ENCODE results near the gene KRR1.

Gene KRR1

DNA sequence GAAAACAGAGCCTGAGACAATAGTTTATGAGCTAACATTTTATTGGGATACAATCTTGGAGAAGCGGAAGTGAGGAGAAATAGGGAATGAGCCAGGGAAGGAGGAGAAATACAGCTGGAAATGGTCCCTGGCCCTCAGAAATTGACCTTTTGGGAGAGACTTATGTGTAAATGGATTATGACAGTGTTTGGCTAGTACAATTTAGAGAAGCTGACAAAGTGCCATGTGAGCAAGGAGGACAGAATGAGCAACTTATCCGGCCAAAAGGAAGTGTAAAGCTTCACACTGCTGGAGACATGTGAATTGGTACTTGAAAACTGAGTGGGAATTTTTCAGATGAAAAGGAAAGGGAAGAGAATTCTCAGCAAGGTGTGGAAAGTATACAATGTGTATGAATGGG is 28.0 kb downstream of the KRR1 start:
- no peak for DNase-seq (ENCODE audit: extremely low read depth, low read depth)
- H3K4me3 ChIP-seq (replicated peaks; ENCODE audit: low read depth, low read length) = peak overlapping the region; percentile 20; the same call in 1 of the 2 replicates
- TF ChIP-seq, protein P1, sequence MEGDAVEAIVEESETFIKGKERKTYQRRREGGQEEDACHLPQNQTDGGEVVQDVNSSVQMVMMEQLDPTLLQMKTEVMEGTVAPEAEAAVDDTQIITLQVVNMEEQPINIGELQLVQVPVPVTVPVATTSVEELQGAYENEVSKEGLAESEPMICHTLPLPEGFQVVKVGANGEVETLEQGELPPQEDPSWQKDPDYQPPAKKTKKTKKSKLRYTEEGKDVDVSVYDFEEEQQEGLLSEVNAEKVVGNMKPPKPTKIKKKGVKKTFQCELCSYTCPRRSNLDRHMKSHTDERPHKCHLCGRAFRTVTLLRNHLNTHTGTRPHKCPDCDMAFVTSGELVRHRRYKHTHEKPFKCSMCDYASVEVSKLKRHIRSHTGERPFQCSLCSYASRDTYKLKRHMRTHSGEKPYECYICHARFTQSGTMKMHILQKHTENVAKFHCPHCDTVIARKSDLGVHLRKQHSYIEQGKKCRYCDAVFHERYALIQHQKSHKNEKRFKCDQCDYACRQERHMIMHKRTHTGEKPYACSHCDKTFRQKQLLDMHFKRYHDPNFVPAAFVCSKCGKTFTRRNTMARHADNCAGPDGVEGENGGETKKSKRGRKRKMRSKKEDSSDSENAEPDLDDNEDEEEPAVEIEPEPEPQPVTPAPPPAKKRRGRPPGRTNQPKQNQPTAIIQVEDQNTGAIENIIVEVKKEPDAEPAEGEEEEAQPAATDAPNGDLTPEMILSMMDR (IDR thresholded peaks at IDR 0.05; ENCODE audit: low read depth, low read length, missing control alignments) = no peak

DNA sequence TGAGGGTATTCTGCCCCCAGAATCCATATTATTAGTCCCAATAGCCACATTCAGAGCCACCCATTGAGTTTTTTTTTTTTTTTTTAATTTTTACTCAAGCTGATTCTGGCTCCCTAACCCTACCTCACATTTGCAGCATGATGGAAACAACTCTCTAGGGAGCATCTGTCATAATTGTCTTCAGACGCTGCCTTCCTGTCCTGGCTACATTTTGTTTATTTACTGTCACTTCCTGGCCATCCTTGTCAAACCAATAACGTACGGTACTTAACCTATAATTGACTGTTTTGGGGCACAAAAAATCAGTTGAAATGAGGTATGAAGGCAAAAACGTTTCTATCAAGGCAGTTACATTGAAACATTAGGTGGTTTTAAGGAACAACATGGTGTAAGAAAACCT is 28.8 kb downstream of the KRR1 start:
- TF ChIP-seq, protein P1 (IDR thresholded peaks at IDR 0.05; ENCODE audit: low read depth, low read length, missing control alignments) = no peak
- DNase-seq (ENCODE audit: extremely low read depth, low read depth) = no peak
- H3K4me3 ChIP-seq (replicated peaks; ENCODE audit: low read depth, low read length) = peak overlapping the region; percentile 48

DNA sequence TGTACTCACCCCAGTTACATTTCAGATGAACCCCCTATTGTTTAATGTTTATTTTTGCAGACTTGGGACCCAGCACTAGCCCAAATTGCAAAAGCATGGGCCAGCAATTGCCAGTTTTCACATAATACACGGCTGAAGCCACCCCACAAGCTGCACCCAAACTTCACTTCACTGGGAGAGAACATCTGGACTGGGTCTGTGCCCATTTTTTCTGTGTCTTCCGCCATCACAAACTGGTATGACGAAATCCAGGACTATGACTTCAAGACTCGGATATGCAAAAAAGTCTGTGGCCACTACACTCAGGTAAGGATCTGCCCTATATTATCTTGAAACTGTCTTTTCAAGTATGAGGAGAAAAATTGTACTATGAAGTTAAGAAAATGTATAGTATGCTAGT is 29.6 kb downstream of the KRR1 start:
- peak overlapping the region; percentile 48 for H3K4me3 ChIP-seq (replicated peaks; ENCODE audit: low read depth, low read length)
- DNase-seq (ENCODE audit: extremely low read depth, low read depth) = peak; percentile 36

DNA sequence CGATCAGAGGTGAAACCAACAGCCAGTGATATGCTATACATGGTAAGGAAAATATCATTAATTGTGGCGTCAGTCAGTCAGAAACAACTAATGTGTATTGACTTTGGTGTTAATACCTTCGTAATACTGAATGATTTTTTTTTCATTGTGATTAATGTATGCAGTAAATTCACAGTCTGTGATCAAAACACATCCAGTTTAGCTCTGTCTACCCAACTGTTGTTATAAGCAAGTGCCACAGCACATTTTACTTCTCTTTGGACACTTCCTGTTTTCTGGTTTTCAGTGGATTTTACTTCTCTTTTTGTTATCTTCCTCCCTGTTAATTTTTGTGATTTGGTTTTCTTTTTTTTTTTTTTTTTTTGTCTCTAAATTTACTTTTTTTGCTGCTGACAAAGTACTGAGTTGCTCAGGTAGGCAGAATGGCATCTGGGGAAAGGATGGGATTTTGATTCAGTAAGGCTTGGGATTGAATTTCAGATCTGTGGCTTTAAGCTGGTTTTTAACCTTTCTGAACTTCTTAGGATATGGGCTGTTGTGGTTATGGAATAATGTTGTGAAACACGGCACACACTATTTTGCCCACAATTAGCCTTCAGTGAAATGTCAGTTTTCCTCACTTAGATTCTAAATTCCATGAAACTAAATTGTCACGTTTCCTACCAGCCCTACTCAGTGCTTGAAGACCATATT is 30.2 kb downstream of the KRR1 start:
- peak; percentile 24 for DNase-seq (ENCODE audit: extremely low read depth, low read depth)
- TF ChIP-seq, protein P1 (IDR thresholded peaks at IDR 0.05; ENCODE audit: low read depth, low read length, missing control alignments) = no peak
- H3K4me3 ChIP-seq (replicated peaks; ENCODE audit: low read depth, low read length) = peak overlapping the region; percentile 48

More for the DNA sequence above, 29.6 kb downstream of the KRR1 start:
- TF ChIP-seq, protein P1 (IDR thresholded peaks at IDR 0.05; ENCODE audit: low read depth, low read length, missing control alignments) = no peak

DNA sequence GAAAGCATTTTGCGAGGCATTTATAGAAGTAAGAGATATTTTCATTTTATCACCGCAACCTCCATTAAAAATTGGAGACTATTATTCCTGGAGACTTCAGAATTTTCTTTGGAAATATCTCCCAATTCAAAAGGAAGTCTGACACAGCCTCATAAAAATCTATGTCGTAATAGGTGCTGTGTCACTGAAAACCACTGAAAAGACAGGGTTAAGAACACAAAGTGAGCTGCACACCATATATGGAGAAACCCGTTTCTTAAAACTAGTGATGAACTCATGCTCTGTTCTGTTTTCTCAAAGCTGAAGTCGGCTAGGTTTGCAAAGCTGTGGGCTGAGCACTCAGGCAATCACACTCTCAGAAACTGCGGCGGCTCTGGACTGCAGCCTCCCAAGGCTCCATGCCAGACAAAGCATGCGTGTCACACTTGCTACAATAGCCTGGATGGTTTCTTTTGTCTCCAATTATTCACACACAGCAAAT is 30.9 kb downstream of the KRR1 start, which contains the start of gene GLIPR1:
GLIPR1 (plus strand) TSS at position 287 of the 481 bp plus-strand sequence; CDS start at position 413, 126 bp downstream.
- peak; percentile 89 for DNase-seq (ENCODE audit: extremely low read depth, low read depth)
- TF ChIP-seq, protein P1 (IDR thresholded peaks at IDR 0.05; ENCODE audit: low read depth, low read length, missing control alignments) = no peak
- H3K4me3 ChIP-seq (replicated peaks; ENCODE audit: low read depth, low read length) = peak within 1 kb of the TSS; percentile 48

DNA sequence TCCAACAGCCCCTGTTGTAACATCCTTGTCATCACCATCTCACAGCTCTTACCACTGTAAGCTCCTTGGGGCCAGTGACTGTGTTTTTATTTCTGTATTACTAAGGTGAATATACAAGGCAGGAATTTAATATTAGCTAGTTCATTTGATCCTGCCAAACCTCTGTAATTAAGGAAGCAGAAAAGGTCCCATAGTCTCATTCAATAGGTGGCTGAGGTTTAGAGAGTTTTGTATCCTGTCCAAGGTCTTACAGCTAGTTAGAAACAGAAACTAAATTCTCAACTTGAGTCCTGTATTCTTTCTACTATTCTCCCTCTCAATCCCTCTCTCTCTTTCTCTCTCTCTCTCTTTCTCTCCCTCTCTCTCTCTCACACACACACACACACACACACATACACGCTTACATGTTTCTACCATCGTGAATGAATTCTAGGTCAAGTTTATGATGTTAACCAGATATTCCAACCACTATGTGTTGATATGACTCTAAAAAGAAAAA is 31.4 kb downstream of the KRR1 start:
- no peak for DNase-seq (ENCODE audit: extremely low read depth, low read depth)
- H3K4me3 ChIP-seq (replicated peaks; ENCODE audit: low read depth, low read length) = peak overlapping the region; percentile 48; the same call in 1 of the 2 replicates
- TF ChIP-seq, protein P1 (IDR thresholded peaks at IDR 0.05; ENCODE audit: low read depth, low read length, missing control alignments) = no peak
